GM04504 (cell line): Measurements from ENCODE around the gene PEX14.

ENCODE experiments used
- DNase-seq: peaks from one replicate; pipeline ENCODE4 v3.0.0-alpha.2; 2012; ENCODE audit warnings: low read depth

PEX14 gene

GRCh38 chr1:10665930-10666850 lies 191.4 kb downstream of the PEX14 start:
- no peak for DNase-seq

- no peak for DNase-seq
Observed at GRCh38 chr1:10667861-10668761, 193.4 kb downstream of the PEX14 start.

GRCh38 chr1:10669570-10669969 lies 194.8 kb downstream of the PEX14 start:
- no peak for DNase-seq

- DNase-seq: no peak
Observed at GRCh38 chr1:10670190-10670589, 195.4 kb downstream of the PEX14 start.

- no peak for DNase-seq
Observed at GRCh38 chr1:10671090-10671489, 196.3 kb downstream of the PEX14 start.

- no peak for DNase-seq
Observed at GRCh38 chr1:10671622-10672342, 197.0 kb downstream of the PEX14 start.

GRCh38 chr1:10672343-10673050 lies 197.7 kb downstream of the PEX14 start:
- no peak for DNase-seq

GRCh38 chr1:10673109-10673711 lies 198.5 kb downstream of the PEX14 start:
- DNase-seq: no peak

GRCh38 chr1:10674222-10674621 lies 199.5 kb downstream of the PEX14 start:
- no peak for DNase-seq

- DNase-seq: no peak
Observed at GRCh38 chr1:10674700-10675609, 200.2 kb downstream of the PEX14 start.

- no peak for DNase-seq
Observed at GRCh38 chr1:10675813-10676212, 201.1 kb downstream of the PEX14 start.

GRCh38 chr1:10676963-10677362 lies 202.2 kb downstream of the PEX14 start:
- no peak for DNase-seq

GRCh38 chr1:10677491-10678391 lies 203.0 kb downstream of the PEX14 start:
- no peak for DNase-seq

- DNase-seq: no peak
Observed at GRCh38 chr1:10678402-10678801, 203.7 kb downstream of the PEX14 start.

- no peak for DNase-seq
Observed at GRCh38 chr1:10678852-10679251, 204.1 kb downstream of the PEX14 start.

GRCh38 chr1:10679496-10680220 lies 204.9 kb downstream of the PEX14 start:
- DNase-seq: peak; percentile 25
